Thyroid gland (tissue), 4 donors: ENCODE measurements around the gene ARHGEF26.

Experiments used
- CTCF ChIP-seq, 6 experiments: fragments of 200-600 bp in 3 of 6; fragments of 450-650 bp in 3 of 6; sonication (generic) in 3 of 6; IDR thresholded peaks; one replicate each; pipeline ENCODE4 v1.5.1; 2016 to 2019; ENCODE audit warnings: antibody characterized with exemption in 6 of 6, mild to moderate bottlenecking in 2 of 6, inconsistent platforms in 1 of 6, moderate library complexity in 1 of 6
- POLR2A ChIP-seq, 2 donors: fragments of 450-650 bp; IDR thresholded peaks; one replicate each; pipeline ENCODE4 v1.6.1; 2017; ENCODE audit warnings: antibody characterized with exemption in 2 of 2, mild to moderate bottlenecking in 2 of 2, moderate library complexity in 1 of 2

GRCh38 chr3:154182322-154182922, 61.2 kb downstream of the ARHGEF26 start:
- TF ChIP-seq POLR2A (IDR thresholded peaks at IDR 0.05) (no peak), CTCF (IDR thresholded peaks at IDR 0.05) (no peak)
